ENCODE measurements around the gene GABBR2.

Gene GABBR2

DNA sequence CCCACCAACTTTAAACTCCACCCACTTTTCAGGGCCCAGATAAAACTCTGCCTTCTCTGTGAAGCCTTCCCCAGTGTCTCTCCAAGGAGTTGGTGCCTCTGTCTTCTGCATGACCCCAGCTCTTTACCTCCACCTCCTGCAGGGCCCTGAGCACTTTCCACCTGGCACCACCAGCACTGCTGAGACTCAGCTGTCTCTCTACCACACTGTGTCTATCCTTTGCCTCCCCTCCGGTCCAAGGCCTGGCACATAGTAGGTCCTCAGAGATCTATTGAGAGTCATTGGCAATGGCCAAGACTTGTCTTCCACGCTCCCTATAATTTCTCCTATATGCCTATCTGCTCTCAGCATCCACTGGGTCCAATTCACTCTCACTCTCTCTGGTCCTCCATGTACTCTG is 12.9 kb upstream of the GABBR2 start:
- DNase-seq (ENCODE audit: low read depth in 4 of 4, low spot score in 1 of 4): no peak

DNA sequence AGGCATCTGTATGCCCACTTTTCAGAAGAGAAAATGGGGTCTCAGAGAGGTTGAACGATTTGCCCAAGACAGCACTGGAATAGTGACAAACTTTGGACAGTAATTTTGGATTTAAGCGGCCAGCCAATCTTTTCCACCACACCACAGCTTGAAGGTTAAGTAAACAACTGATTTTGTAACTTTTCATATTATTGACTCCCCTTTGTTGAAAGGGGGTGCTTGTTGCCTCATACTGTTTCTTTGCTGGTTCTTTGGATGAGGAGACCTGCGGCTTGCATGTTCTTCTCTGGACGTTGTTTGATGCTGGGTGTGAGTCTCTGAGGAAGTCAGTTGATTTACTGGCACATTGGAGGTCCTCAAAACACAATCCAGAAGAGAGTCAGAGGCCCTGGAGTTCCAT is 11.7 kb upstream of the GABBR2 start:
- no peak for DNase-seq (ENCODE audit: low read depth in 4 of 4, low spot score in 1 of 4)

DNA sequence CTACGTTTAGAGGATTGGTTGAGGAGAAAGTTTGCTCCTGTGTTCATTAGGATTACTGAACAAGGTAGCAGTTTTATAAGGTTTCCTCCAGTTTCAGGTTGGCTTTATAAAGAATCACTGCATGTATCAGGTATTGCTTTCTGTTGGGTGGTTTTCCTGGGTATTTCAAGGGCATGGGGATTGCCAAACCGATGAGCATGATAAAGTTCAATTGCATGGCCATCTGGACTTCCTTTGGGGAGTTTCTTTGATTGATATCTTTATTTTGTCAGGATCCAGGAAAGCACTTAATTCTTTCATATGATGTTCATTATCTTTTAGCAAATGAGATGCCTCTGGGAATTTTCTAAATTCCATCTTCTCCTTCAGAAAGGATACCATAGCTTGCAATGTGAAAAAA is 10.3 kb upstream of the GABBR2 start:
- no peak for DNase-seq (ENCODE audit: low read depth in 4 of 4, low spot score in 1 of 4)

DNA sequence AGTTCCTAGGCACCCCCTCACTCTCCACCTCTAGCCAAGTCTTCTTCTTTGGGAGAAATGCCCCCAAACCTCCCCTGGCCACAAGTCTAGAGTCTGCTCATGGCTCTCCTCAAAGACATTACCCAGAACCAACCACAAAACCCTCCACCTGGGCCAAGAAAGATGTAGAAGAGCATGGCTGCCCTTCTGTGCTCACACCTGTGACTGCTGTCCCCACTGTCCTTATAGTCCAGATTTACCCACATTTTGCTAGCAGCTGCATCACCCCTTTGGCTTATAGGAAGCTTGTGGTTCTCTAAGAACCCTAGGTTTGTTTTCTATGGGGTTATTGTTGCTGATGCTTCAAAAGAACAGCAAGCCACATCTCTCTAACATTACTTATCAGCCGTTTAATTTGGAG is 6.1 kb upstream of the GABBR2 start:
- DNase-seq (ENCODE audit: low read depth in 4 of 4, low spot score in 1 of 4): no peak

DNA sequence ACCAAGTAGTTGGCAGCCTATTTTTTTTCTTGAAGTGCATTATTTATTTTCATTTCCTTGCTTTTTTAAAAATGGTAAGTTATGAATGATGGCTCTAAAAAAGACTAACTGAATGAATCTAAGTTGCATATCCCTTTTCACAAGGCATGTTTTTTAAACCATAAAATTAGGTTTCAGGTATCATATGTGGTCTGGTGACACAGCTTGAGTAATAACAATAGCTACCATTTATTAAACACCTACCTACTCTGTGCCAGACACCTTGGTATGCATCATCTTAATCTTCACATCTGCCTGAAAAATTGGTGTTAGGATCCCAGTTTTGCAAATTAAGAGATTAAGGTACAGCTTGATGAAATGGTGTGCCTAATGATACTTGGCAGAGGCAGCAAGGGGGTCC is 4.3 kb upstream of the GABBR2 start:
- DNase-seq (ENCODE audit: low read depth in 4 of 4, low spot score in 1 of 4): no peak

DNA sequence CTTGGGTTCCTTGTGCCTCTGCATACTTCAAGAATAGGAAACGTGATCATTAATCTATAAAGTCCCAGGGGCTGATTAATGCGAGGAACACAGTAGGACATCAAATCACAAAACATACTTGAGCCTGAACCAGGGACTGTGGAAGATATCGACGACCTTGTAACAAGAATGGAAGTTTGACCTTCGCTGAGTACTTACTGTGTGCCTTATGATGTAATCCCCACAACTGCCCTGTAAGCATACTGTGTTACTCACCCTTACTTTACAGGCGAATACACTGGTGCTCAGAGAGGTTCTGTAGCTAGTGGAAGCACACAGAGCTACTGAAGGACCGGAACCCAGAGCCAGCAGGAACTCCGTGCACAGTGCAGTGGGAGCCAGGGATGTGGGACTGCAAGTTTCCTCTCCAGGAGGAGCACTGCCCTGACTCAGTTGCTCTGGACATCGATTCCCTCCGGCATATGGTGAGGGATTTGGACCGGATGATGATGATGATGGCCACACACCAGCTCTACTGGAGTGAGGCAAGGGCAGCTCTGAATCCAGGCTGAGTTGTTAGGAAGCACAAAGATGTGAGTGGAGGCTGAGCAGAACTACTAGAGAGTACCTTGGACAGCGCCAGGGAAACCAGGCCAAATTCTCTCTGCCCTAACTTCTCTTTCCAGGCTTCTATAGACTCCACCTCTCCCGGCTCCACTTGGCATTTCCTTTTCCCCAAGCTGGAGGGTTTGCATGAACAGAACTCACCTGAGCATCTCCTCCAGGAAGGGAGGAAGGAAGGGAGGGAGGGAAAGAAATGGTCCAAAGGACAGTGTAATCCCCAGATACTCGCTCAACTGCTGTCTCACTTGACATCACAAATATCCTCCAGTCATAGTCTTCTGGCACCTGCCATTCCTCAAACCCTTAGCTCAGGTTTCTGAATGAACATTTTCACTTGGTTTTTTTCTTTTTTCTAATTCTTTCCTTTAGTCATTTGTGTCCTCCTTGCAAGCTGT is 1.5 kb upstream of the GABBR2 start:
- no peak for DNase-seq (ENCODE audit: low read depth in 4 of 4, low spot score in 1 of 4)

DNA sequence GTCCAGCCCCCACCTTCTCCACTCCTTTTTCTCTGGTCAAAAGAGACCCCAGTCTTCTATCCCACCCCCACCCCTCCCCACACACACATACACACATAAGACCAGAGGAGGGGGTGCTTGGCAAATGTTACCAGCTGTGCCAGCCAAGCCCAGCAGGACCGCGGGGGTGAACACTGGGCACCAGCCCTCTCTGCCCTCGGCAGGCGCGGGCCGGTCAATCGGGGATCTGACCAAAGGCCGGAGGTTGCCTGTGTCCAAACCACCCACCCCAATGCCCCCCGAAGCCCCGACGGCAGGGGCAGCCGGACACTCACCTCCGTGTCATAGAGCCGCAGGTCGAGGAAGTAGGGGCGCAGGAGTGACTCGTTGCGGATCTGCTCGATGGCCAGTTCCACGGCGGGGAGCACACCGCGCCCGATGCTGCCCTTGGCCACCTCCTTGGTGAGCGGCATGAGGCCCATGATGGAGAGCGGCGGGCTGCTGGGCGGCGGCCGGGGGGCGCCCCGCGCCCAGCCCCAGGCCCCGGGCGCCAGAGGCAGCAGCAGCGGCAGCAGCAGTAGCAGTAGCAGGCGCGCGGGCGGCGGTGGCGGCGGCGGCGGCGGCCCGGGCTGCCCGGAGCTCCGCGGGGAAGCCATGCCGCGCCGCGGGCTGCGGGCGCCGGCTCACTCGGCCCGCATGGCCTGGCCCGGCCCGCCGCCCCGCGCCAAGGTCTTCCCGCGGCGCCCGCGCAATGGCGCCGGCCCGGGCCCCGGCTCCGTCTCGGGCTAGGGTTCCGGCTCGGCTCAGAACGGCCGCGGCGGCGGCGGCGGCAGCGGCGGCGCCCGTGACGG is 417 bp downstream of the GABBR2 start:
- no peak for DNase-seq (ENCODE audit: low read depth in 4 of 4, low spot score in 1 of 4)

DNA sequence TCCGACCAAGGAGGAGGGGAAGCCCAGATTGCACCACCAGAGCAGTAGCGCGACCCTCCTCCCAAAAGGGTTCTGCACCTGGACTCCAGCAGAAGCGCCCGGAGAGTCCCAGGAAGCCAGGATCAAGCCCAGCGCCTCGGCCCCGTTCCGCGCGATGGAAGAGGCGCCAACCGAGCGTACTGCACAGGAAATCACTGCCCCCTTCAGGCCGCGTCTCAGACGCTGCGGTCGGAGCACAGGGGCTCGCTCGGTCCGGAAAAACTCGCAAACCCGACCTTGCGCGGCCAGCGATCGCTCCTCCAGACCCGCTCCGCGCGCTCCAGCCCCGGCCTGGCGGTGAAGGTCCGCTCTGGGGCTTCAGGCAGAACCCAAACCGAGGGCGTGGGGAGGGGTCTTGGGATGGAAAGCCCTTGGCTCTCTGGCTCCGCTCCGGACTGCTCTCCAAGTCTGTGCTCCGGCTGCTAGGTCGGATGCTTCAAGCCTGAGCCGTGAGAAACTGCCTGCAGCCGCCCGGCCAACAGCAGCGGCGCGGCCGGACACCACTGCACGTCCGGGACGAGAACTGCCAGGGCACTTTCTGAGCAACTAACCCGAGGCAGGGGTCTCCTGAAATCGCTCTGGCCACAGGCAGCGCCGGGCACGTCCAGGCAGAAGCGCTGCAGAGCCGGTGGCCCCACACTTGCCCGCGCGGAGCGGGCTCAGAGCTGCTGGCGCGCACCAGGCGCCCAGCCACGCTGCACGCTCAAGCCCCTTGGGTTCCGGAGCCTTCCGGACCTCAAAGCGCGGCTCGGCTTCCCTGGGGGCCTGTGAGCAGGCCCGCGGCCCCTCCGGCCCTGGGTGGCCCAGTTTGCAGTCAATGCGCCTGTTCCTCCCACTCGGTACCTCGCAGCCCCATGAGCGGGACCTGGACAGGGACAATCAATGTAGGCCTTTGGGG is 1.3 kb downstream of the GABBR2 start:
- peak in 1 of 4 experiments; percentile 20 for DNase-seq (ENCODE audit: low read depth in 4 of 4, low spot score in 1 of 4)

DNA sequence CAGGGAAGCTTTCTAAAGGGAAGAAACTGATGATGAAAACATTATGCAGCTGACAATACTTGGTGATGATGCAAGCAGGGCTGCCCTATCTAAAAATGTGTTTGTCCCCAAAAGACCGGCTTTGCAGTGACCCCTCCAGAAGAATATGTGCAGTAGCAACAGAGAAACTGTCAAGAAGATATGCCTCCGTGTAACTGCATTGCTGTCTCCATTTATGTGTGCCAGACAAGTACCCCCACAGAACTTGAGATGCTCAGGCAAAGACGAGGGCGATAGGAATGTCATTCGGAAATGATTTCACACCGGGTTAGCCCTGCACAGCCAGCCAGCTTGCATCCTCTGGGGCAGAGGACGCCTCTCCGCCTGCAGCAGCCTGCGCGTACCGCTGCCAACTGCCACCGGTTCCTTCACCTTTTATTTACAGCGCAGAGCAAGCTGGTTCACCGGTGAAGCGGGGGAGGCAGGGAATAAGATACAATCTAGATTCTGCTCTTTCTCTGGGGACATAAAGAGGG is 2.0 kb downstream of the GABBR2 start:
- DNase-seq (ENCODE audit: low read depth in 4 of 4, low spot score in 1 of 4): no peak

DNA sequence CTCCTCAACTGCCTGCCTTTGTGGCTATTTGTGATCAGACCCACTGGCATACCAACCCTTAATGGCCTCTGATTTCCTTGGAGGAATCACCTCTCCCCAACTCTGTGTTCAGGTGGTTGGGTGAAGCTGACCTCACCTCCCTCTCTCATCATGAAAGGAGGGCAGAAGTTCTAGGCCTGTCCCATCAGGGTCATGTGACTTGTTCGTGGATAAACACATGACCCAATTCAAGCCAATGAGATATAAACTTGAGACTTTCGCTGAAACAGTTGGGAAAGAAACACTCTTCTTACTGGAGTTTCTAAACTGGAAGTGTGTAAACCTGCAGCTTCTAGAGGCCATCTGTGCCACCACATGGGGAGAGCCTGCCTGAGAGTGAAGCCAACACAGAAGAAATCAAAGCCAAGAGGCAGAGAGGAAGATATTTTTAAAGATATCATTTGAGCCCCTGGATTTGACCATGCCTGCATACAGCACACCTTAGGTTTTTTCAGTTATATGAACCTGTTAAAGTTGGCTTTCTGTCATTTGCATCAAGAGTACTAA is 5.8 kb downstream of the GABBR2 start:
- no peak for DNase-seq (ENCODE audit: low read depth in 4 of 4, low spot score in 1 of 4)

DNA sequence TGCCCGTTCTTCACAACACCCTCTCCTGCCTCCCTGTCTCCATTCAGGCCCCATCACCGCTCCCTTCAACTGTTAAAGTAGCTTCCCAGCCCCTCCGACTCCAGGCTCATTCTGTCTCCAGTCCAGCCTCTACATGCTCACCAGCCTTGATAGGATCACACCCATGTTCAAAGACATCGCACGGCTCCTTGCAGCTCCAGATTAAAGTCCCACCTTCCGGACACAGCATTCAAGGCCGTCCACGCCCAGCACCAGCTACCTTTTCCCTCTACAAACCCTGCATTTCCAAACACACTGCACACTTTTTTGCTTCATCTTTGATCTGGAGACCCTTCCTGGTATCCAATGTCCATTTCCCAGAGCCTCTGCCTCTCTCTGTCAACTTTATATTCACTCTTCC is 6.4 kb downstream of the GABBR2 start:
- no peak for DNase-seq (ENCODE audit: low read depth in 4 of 4, low spot score in 1 of 4)

DNA sequence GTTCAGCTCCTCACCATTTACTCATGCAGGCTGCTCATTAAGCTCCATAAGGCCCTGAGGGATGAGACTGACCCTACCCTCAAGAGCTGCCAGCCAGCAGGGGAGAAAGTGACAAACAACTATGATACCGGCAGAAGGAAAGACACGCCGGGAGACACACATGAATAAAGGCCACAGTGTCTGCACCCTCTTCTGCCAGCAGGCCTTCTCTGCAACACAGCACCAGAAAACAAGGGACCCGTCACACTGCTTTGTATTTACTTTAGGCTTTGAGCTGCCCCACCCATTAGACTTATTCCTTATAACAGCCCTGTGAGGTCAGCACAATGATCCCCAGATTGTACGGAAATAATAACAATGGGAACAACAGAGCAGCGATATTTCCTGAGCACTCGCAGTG is 7.2 kb downstream of the GABBR2 start:
- DNase-seq (ENCODE audit: low read depth in 4 of 4, low spot score in 1 of 4): no peak

DNA sequence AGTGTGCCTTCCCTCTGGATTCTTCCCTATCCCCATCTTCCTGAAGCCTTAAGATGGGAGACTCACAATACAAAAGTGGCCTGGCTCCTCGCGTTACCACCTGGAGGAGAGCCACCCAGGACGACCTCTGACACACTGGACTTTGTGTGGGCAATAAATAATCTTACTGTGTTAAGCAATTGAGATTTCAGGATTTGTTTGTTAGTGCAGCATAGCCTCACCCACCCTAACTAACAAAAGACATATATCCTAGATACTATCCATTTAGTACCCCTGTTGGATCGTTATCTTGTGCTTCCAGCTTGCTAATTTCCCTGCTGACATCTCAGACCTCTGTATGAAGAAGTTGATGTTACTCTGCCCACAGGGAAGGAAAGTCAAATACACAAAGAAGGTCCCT is 7.9 kb downstream of the GABBR2 start:
- no peak for DNase-seq (ENCODE audit: low read depth in 4 of 4, low spot score in 1 of 4)

DNA sequence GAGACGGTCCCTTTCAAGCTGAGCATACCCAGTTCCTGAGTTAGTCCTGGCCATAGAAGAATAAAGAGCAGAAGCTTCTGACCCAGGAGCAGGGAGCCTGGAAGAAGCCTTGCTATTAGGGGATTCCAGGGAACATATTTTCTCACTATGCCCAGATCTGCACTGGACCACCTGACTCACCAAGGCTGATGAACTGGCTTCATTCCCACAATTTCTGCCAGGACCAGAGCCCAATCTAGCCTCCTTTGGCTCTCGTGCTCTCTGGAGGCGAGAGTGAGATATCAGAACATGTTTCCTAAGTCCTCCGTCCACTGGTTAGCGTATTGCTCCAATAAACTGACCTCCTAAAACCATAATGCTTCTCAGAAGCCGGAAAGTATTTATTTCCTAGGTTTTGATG is 9.9 kb downstream of the GABBR2 start:
- no peak for DNase-seq (ENCODE audit: low read depth in 4 of 4, low spot score in 1 of 4)

DNA sequence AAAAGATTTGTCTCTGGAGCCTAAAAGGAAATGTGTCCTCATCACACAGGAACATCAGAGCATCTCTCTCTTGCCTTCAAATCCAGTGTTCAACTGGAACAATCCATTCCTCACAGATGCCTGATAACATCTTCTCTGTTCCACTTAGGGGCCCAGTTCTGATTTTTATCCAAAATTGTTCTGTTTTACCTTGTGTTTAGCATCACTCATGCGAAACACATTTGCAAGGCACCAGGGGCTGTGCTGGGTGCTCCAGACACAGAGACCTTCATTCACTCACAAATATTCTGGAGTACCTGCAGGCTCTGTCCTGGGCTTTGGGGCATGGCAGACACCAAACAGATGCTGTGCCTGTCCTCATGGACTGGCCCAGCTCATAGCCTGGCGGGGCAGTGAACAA is 13.8 kb downstream of the GABBR2 start:
- no peak for DNase-seq (ENCODE audit: low read depth in 4 of 4, low spot score in 1 of 4)

DNA sequence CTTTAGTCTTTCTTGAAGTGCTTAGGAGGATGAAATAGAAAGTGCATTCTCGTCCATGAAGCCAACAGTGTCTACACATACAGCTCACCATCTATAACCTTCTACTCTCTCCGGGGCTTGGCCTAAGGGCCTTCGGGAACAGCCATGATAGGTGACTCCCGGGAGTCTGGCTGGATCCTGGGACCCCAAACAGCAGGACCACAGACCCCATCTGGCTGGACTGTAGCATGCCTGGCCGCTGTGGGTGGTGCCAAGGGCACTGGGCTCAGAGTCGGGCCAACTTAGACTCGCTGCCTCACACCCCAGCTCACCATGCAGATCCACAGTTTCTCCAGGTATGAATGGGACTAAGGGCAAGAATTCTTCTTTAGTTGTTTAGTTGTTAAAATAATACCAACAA is 16.3 kb downstream of the GABBR2 start:
- no peak for DNase-seq (ENCODE audit: low read depth in 4 of 4, low spot score in 1 of 4)

DNA sequence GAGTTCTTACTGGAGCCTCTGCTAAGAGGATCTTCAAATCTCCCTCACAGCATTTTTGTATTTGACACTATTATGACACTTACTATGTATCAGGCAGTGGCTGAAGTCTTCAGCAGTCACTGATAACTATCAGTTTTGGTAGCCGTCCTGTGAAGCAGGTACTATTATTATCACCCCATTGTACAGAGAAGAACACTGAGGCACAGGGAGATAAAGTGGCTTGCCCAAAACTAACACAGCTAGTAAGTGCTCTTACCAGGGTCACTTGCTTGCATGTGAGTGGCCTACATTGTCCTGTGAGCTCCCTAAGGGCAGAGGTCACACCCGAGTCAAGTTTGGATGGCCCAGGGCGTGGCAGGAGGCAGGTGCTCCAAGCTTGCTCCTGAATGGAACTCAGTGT is 16.8 kb downstream of the GABBR2 start:
- no peak for DNase-seq (ENCODE audit: low read depth in 4 of 4, low spot score in 1 of 4)

DNA sequence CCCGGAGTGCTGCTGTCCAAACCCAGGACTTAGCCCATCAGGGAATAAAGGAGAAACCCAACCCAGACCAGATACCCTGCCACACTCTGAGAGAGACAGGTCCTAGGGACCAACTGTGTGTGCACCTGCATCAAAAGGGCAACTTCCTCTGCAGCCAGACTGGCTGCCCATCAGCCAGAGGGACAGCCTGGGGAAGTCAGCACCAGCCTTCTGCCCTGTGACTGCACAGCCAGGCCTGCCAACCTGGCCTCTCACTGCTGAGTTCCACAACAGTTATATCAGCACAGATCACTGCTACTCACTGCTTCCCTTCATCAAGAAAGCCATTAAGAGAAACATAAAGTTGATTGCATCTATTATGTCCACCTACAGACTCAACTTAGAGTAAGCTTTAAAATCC is 18.0 kb downstream of the GABBR2 start:
- no peak for DNase-seq (ENCODE audit: low read depth in 4 of 4, low spot score in 1 of 4)

DNA sequence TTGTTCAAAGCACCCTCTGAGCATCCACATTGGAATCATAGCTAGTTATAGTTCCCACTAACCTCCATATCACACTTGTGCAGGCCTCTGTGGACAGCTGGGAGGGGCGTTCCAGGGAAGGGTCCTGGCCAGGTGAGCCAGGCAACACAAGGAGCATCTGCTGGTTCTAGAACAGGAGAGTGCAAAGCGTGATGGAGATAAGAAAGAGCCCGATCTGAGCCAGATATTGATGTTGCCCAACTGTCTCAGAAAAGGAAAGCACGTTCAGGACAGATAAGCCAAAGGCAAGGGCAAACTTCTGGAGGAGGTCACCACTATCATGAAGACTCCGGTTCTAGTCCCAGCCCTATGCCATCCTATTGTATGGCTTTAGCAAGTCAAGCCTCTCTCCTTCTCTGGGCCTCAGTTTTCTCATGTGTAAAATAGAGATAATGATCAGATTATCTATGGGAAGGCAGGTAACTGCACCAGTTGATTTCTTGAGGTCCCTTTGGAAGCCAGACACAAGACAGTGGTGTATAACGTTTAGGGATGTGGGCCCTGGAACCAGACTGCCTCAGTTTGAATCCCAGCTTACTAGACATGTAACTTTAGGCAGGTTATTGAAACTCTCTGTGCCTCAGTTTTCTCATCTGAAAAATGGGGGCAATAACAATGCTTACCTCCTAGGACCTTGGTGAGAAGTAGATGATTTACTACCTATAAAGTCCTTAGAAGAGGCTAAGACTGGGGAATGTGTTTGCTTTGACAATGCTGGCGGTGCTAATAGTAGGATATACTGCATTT is 19.8 kb downstream of the GABBR2 start:
- no peak for DNase-seq (ENCODE audit: low read depth in 4 of 4, low spot score in 1 of 4)

DNA sequence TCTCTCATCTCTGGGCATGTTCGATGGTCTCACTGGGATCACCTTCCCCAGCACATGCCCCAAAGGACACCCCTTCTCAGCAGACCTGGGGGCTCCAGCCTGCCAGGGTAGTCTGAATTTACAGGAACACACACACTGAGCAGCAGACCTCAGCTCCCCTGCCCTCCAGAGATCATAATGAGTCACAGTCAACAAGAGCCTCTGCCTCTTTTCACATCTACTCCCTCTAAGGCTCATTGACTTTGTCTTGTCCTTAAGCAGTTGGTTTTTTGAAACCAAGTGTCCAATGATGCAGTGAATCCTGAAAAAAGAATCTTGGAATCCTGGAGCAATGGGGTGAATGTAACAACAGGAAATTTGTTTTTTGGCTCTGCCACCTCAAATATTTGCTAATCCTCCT is 20.8 kb downstream of the GABBR2 start:
- no peak for DNase-seq (ENCODE audit: low read depth in 4 of 4, low spot score in 1 of 4)
